AG08396 (cell line): Measurements from ENCODE around the gene SIK3.
A peak's percentile ranks its signal among the peaks of the same experiment; 100 is the strongest.
"Not testable (repeated sequence)": the region's sequence is repeated elsewhere in the genome, so short reads cannot be mapped to it uniquely, and the experiment has no call there.

Experiments
- DNase-seq: peaks from one replicate; pipeline ENCODE4 v3.0.0; 2012; ENCODE audit warnings: low spot score, mixed read lengths

SIK3 gene

DNA sequence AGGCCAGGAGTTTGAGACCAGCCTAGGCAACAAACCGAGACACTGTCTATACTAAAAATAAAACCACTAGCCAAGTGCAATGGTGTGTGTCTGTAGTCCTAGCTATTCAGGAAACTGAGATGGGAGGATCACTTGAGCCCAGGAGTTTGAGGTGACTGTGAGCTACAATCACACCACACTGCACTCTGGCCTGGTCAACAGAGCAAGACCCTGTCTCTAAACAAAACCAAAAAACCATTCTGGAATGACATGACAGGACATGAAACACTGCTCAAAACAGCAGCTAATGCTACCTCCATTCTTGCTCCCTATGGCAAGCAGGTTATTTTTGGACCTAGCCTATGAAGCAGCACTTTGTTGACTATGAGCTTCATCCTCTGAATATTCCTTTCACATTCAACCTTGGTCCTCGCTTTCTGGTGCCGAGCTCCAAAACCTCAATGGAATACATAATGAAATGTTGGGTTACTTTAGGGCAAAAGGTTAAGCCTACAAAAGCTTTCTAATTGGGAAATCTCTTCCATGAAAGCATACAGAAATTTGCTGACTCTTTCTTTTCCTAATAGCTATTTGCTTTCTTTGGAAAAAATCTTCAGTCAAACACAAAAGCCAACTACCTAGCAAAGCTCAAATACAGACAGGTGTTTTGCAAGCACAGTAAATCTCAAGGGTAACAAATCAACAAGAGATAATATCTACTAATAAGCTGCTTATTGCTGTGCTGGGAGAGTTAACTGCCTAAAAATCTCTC, 21.1 kb downstream of the SIK3 start:
- DNase-seq: no peak

- no peak for DNase-seq
These were observed 23.0 kb downstream of the SIK3 start for GRCh38 chr11:117075186-117075585.

DNA sequence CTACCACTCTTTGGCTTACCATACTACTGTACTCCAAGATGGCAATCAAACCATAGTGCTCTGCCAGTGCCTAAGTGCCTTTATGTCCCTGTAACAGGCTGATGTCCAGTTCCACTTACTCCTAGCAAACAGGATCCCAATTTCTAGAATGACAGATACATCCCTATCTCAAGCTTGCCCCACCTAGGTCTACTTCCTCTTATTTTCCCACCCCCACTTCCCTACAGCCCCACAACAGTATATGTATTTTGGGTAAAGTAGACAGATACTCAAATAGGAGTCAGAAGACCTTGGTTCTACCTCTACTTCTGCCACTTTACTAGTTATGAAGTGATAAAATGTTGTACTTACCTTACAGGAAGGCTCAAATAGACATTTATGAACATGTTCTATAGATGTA, 24.1 kb downstream of the SIK3 start:
- DNase-seq: no peak

GRCh38 chr11:117073539-117073938, 24.7 kb downstream of the SIK3 start:
- DNase-seq: no peak

GRCh38 chr11:117072517-117073461, 25.4 kb downstream of the SIK3 start:
- DNase-seq: peak; percentile 65

DNA sequence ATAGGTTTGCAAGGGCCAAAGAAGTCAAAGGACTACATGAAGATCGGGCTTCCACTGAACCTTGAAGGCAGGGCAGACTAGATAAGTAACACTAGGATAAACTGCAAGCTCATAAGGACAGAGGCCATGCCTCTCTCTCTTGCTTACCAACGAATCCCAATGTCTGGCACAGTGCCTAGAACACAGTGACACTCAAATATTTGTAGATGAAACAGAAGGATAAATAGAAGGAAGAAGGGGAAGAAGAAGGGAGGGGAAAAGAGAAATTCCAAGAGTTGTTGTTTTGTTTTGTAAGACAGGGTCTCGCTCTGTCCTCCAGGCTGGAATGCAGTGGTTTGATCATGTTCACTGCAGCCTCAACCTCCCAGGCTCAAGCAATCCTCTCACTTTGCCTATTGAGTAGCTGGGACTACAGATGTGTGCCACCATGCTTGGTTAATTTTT, 26.9 kb downstream of the SIK3 start:
- DNase-seq: no peak

- no peak for DNase-seq
These were observed 28.2 kb downstream of the SIK3 start for GRCh38 chr11:117070016-117070415.

GRCh38 chr11:117068303-117068860, 29.8 kb downstream of the SIK3 start:
- no peak for DNase-seq

GRCh38 chr11:117066959-117067358, 31.3 kb downstream of the SIK3 start:
- DNase-seq: no peak

- peak; percentile 26 for DNase-seq
These were observed 34.0 kb downstream of the SIK3 start for GRCh38 chr11:117064275-117064674.

GRCh38 chr11:117062498-117062897, 35.7 kb downstream of the SIK3 start:
- no peak for DNase-seq

- DNase-seq: no peak
These were observed 37.0 kb downstream of the SIK3 start for GRCh38 chr11:117061256-117061655.

DNA sequence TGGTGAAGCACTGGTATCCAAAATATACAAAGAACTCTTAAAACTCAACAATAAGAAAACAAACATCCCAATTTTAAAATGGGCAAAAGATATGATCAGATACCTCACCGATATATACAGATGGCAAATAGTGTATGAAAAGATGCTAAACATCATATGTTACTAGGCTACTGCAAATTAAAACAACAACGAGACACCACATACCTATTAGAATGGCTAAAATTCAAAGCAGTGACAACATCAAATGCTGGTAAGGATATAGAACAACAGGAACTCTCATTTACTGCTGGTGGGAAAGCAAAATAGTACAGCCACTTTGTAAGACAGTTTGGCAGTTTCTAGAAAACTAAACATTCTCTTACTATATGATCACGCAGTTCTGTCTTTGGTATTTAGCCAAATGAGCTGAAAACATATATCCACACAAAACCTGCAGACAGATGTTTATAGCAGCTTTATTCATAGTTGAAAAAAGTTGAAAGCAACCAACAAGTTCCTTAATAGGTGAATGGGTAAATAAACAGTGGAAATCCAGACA, 38.5 kb downstream of the SIK3 start:
- DNase-seq: no peak

DNA sequence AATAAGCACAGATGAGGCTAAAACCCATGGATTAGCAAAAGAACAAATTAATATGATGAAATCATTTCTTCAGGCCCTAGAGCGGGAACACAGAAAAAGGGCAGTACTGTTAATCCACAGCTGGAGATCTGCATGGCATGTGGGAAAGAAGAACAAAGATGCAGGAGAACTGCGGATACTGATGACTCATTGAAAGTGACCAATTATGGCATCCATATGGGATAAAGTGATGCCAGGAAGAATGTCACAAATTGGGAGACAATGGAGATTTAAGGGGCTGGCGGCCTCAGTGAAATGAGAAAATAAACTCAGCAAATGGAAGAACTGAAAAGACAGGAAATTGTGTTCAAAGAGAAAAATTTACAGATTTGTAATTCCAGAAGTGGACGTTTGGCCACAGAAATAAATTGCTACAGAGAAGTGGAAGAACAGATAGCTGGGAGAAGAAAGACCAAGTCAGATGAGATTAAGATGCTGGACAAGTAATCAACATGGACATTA, 39.4 kb downstream of the SIK3 start:
- DNase-seq: peak; percentile 28

DNA sequence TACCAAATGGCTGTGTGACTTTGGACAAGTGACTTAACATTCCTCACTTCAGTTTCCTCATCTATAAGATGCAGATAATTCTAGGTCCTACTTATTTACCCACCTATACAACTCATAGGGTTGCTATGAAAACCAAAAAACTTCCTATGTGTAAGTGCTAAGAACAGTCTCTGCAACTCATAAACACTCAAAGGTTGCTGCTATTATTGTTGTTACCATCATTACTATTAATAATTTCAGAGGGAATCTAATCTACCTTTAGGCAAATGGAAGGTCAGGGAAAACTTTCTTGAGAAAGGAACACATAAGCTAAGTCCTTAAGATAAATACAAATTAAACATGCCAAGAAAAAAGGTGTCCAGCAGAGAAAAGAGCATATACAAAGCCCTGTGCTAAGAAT, 40.5 kb downstream of the SIK3 start:
- no peak for DNase-seq

DNA sequence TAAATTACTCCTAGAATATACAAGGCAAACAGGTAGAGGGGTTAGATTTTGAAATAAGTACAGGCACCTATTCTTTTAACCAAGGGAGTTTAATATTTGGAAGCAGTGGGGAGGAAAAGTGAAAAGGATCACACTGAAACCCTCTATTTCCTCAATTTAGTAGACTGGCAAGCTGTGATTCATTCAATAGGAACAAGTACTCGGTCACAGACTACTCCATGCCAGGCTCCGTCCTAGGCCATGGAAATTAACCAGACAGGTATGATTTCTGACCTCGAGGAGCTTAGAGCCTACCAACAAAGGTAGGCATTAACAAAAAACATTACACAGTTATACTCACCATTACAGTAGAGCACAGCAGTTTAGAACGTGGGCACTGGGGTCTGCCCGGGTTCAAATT, 40.9 kb downstream of the SIK3 start:
- DNase-seq: no peak

DNA sequence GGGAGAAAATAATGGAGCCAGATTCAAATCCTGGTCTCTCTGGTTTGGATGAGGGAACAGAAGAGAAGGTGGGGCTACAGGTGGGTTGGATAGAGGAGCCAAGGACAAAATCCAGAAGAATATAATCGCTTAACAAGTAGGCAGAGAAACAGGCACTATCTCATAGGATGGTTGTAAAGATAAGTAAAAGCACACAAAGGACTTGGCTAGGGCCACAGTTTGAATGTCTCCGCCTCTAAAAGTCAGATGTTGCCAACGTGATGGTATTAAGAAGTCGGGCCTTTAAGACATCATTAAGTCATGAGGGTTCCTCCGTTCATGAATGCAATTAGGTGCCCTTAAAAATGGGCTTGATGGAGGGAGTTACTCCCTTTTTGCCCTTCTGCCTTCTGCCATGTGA, 42.8 kb downstream of the SIK3 start:
- DNase-seq: no peak

- DNase-seq: no peak
These were observed 43.8 kb downstream of the SIK3 start for GRCh38 chr11:117054382-117054781.

GRCh38 chr11:117052196-117053149, 45.8 kb downstream of the SIK3 start:
- DNase-seq: no peak

DNA sequence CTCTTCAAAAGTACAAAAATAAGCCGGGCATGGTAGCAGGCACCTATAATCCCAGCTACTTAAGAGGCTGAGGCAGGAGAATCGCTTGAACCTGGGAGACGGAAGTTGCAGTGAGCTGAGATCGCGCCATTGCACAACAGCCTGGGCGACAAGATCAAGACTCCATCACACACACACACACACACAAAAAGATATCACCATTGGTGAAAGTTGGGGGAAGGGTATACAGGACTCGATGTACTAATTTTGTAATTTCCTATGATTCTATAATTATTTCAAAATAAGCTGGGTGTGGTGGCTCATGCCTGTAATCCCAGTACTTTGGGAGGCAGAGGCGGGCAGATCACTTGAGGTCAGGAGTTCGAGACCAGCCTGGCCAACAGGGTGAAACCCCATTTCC, 48.1 kb downstream of the SIK3 start:
- DNase-seq: not testable (repeated sequence)

DNA sequence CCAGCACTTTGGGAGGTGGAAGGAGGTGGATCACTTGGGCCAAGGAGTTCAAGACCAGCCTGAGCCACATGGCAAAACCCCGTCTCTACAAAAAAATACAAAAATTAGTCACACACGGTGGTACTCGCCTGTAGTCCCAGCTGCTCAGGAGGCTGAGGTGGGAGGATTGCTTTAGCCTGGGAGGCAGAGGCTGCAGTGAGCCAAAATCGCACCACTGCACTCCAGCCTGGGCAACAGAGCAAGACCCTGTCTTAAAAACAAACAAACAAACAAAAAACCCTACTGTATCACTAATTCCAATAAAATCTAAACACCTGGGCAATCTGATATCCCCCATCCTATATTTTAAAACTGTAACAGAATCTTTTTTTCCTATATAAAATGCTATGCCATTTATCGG, 51.6 kb downstream of the SIK3 start:
- DNase-seq: not testable (repeated sequence)
